ENCODE measurements around the gene PRR4.

- TF ChIP-seq CTCF (IDR thresholded peaks at IDR 0.05) (no peak), POLR2A (IDR thresholded peaks at IDR 0.05) (no peak)
Observed at GRCh38 chr12:10867381-10867780, 18.1 kb upstream of the PRR4 start.

Data from adrenal gland (tissue), 5 donors.